ENCODE measurements around the gene PTPN1.

PTPN1 gene

GRCh38 chr20:50555662-50556061, 45.5 kb downstream of the PTPN1 start:
- H3K4me3 ChIP-seq (replicated peaks in 1 of 2; ENCODE audit: low read depth in 2 of 2, low read length in 2 of 2) = no peak overlapping the region
- no peak for DNase-seq (ENCODE audit: low read depth in 2 of 2)
- TF ChIP-seq CTCF (IDR thresholded peaks at IDR 0.05; ENCODE audit: low read depth, low read length) = no peak

- TF ChIP-seq CTCF (IDR thresholded peaks at IDR 0.05; ENCODE audit: low read depth, low read length) = no peak
- no peak overlapping the region for H3K4me3 ChIP-seq (replicated peaks in 1 of 2; ENCODE audit: low read depth in 2 of 2, low read length in 2 of 2)
- no peak for DNase-seq (ENCODE audit: low read depth in 2 of 2)
Measured at GRCh38 chr20:50557549-50558134, 47.5 kb downstream of the PTPN1 start.

GRCh38 chr20:50558483-50558925, 48.3 kb downstream of the PTPN1 start:
- H3K4me3 ChIP-seq (replicated peaks in 1 of 2; ENCODE audit: low read depth in 2 of 2, low read length in 2 of 2) = no peak overlapping the region
- DNase-seq (ENCODE audit: low read depth in 2 of 2) = peak; percentile 73 to 85
- TF ChIP-seq CTCF (IDR thresholded peaks at IDR 0.05; ENCODE audit: low read depth, low read length) = no peak

- DNase-seq (ENCODE audit: low read depth in 2 of 2) = peak; percentile 30 to 38
- TF ChIP-seq CTCF (IDR thresholded peaks at IDR 0.05; ENCODE audit: low read depth, low read length) = no peak
- H3K4me3 ChIP-seq (replicated peaks in 1 of 2; ENCODE audit: low read depth in 2 of 2, low read length in 2 of 2) = no peak overlapping the region
Measured at GRCh38 chr20:50559149-50559548, 49.0 kb downstream of the PTPN1 start.

GRCh38 chr20:50559856-50560638, 49.9 kb downstream of the PTPN1 start:
- no peak overlapping the region for H3K4me3 ChIP-seq (replicated peaks in 1 of 2; ENCODE audit: low read depth in 2 of 2, low read length in 2 of 2)
- no peak for TF ChIP-seq CTCF (IDR thresholded peaks at IDR 0.05; ENCODE audit: low read depth, low read length)
- no peak for DNase-seq (ENCODE audit: low read depth in 2 of 2)

GRCh38 chr20:50560867-50561266, 50.7 kb downstream of the PTPN1 start:
- TF ChIP-seq CTCF (IDR thresholded peaks at IDR 0.05; ENCODE audit: low read depth, low read length) = no peak
- no peak for DNase-seq (ENCODE audit: low read depth in 2 of 2)
- no peak overlapping the region for H3K4me3 ChIP-seq (replicated peaks in 1 of 2; ENCODE audit: low read depth in 2 of 2, low read length in 2 of 2)
